ENCODE data around the gene CDKN2D. TPM values are rescaled to one million over a fixed set of nuclear protein-coding genes. Genes with fewer than 3 reads are reported as not detected.
A peak's percentile ranks its signal among the peaks of the same experiment; 100 is the strongest.
"Not testable (repeated sequence)": the region's sequence is repeated elsewhere in the genome, so short reads cannot be mapped to it uniquely, and the experiment has no call there.

Gene CDKN2D
- total RNA-seq, 2 donors from 2014 or later, result 9.3 to 12.5 TPM

- intact Hi-C loops (cut with DNase I, micrococcal nuclease), result no loop called here
- no peak for DNase-seq
- ATAC-seq, result no peak
These were observed 13.2 kb downstream of the CDKN2D start for GRCh38 chr19:10555610-10555973.

- peak; percentile 13 for ATAC-seq
- peak in 1 of 2 donors; percentile 20 for DNase-seq
- intact Hi-C loops (cut with DNase I, micrococcal nuclease), result no loop called here
These were observed 13.8 kb downstream of the CDKN2D start for GRCh38 chr19:10554760-10555609.

GRCh38 chr19:10553943-10554381 is 14.8 kb downstream of the CDKN2D start:
- intact Hi-C loops (cut with DNase I, micrococcal nuclease), result no loop called here
- peak in 1 of 2 donors; percentile 51 for DNase-seq
- ATAC-seq, result peak; percentile 2

- peak in 1 of 2 donors; percentile 21 for DNase-seq
- intact Hi-C loops (cut with DNase I, micrococcal nuclease), result no loop called here
- ATAC-seq, result no peak
These were observed 15.6 kb downstream of the CDKN2D start for GRCh38 chr19:10553087-10553667.

- DNase-seq, result peak in 1 of 2 donors; percentile 36
- ATAC-seq, result peak; percentile 52
- intact Hi-C loops (cut with DNase I, micrococcal nuclease), result no loop called here
These were observed 16.2 kb downstream of the CDKN2D start for GRCh38 chr19:10552510-10553053.

GRCh38 chr19:10551698-10552301 is 17.0 kb downstream of the CDKN2D start:
- peak; percentile 34 for ATAC-seq
- intact Hi-C loops (cut with DNase I, micrococcal nuclease), result no loop called here
- peak in 1 of 2 donors; percentile 50 for DNase-seq

- ATAC-seq (peak; percentile 67), DNase-seq (peak; percentile 52 to 54)
- intact Hi-C loops (cut with DNase I, micrococcal nuclease), result not testable (repeated sequence)
These were observed 17.8 kb downstream of the CDKN2D start for GRCh38 chr19:10551006-10551405.

GRCh38 chr19:10550336-10550735 is 18.4 kb downstream of the CDKN2D start:
- intact Hi-C loops (cut with DNase I, micrococcal nuclease), result no loop called here
- ATAC-seq (no peak), DNase-seq (no peak)

GRCh38 chr19:10549733-10550132 is 19.0 kb downstream of the CDKN2D start:
- ATAC-seq (no peak), DNase-seq (no peak)
- intact Hi-C loops (cut with DNase I, micrococcal nuclease), result no loop called here

GRCh38 chr19:10548746-10549276 is 20.0 kb downstream of the CDKN2D start:
- ATAC-seq (no peak), DNase-seq (no peak)
- intact Hi-C loops (cut with DNase I, micrococcal nuclease), result no loop called here

GRCh38 chr19:10546817-10547216 is 22.0 kb downstream of the CDKN2D start:
- no peak for ATAC-seq
- DNase-seq, result no peak
- intact Hi-C loops (cut with DNase I, micrococcal nuclease), result no loop called here

GRCh38 chr19:10544753-10545251 is 24.0 kb downstream of the CDKN2D start:
- DNase-seq (peak in 1 of 2 donors; percentile 33), ATAC-seq (peak; percentile 0)
- intact Hi-C loops (cut with DNase I, micrococcal nuclease), result no loop called here

- intact Hi-C loops (cut with DNase I, micrococcal nuclease), result no loop called here
- DNase-seq, result peak; percentile 85
- peak; percentile 67 for ATAC-seq
These were observed 24.5 kb downstream of the CDKN2D start for GRCh38 chr19:10544242-10544752.

GRCh38 chr19:10543420-10544241 is 25.1 kb downstream of the CDKN2D start, which contains the start of gene ATG4D:
Gene ATG4D, plus strand, starts transcription at chr19:10543904. Its CDS starts 187 bp downstream, at chr19:10544091.
- ATAC-seq (peak; percentile 87), DNase-seq (peak; percentile 92 to 95)
- intact Hi-C loops (cut with DNase I, micrococcal nuclease), result no loop called here

GRCh38 chr19:10543059-10543419 is 25.7 kb downstream of the CDKN2D start:
- peak; percentile 9 for ATAC-seq
- intact Hi-C loops (cut with DNase I, micrococcal nuclease), result no loop called here
- no peak for DNase-seq

- ATAC-seq; intact Hi-C loops (cut with DNase I, micrococcal nuclease): not testable (repeated sequence)
These were observed 29.8 kb downstream of the CDKN2D start for GRCh38 chr19:10539016-10539415.

GRCh38 chr19:10538204-10538983 is 30.4 kb downstream of the CDKN2D start:
- DNase-seq (no peak), ATAC-seq (no peak)
- intact Hi-C loops (cut with DNase I, micrococcal nuclease), result no loop called here

More at GRCh38 chr19:10539016-10539415, 29.8 kb downstream of the CDKN2D start:
- not testable (repeated sequence) for DNase-seq

Data from left colon (tissue), 2 donors.